ENCODE results near the gene LSM2. TPM values are rescaled to one million over a fixed set of nuclear protein-coding genes. Genes with fewer than 3 reads are reported as not detected.

The LSM2 gene
- polyA plus RNA-seq, 3 donors = 26.0 to 41.0 (median 40.0) TPM

DNA sequence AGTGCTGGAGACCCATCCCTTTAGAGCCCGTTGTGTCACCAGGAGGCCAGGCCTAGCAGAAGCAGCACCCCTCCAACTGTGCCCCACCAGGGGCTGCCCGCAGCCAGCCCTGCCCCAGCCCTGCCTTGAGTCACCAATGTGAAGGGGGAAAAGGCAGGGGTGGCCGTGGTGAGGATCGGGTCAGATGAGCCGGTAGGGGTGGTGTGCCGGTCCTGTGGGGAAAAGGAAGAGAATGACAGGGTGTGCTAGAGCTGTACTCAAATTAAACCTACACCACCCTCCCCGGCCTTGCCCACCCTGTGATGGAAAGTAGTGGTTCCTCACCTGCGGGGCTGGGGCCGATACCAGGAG lies 41.2 kb downstream of the LSM2 start:
- Histone ChIP-seq H3K27ac (ENCODE audit: low read depth in 1 of 2, low read length in 2 of 2) (no peak overlapping the region), H3K4me3 (replicated peaks in 1 of 3; ENCODE audit: low read depth in 2 of 3, low read length in 3 of 3) (no peak overlapping the region), H3K9me3 (replicated peaks in 1 of 2; ENCODE audit: control insufficient read depth in 1 of 2, insufficient read depth in 1 of 2, low read length in 2 of 2) (no peaks in the 10 kb centered on the region), H3K4me1 (ENCODE audit: control insufficient read depth in 1 of 2, insufficient read depth in 2 of 2, low read length in 2 of 2) (peaks cover 29 to 30% of the 10 kb centered on the region in 2 donors), H3K4me2 (replicated peaks; ENCODE audit: extremely low read depth, low read length, poor library complexity, severe bottlenecking) (no peak overlapping the region), H3K9ac (ENCODE audit: insufficient read depth, low read length, poor library complexity, severe bottlenecking) (no peak overlapping the region), H3K79me2 (ENCODE audit: insufficient read depth, low read length) (no peaks in the 10 kb centered on the region), H2AFZ (ENCODE audit: insufficient read depth, low read depth, low read length, poor library complexity, severe bottlenecking) (no peak overlapping the region), H3K27me3 (ENCODE audit: control insufficient read depth in 2 of 2, insufficient read depth in 2 of 2, low read length in 2 of 2) (no peaks in the 10 kb centered on the region), H3K36me3 (replicated peaks in 1 of 2; ENCODE audit: control insufficient read depth in 1 of 2, insufficient read depth in 2 of 2, low read length in 2 of 2) (peaks cover 7 to 24% of the 10 kb centered on the region in 2 donors), H4K20me1 (ENCODE audit: insufficient read depth, low read length) (no peaks in the 10 kb centered on the region)
- Mint-ChIP-seq H3K4me1 (peaks cover 29% of the 10 kb centered on the region), H3K4me3 (no peak overlapping the region), H3K27ac (peak overlapping the region in 1 of 7 donors; percentile 64), H3K27me3 (ENCODE audit: low read depth in 3 of 3) (peaks cover 0 to 11% (median 4%) of the 10 kb centered on the region in 3 donors), H3K9me3 (peaks cover 0 to 1% (median 0%) of the 10 kb centered on the region in 7 donors), H3K36me3 (peaks cover 19 to 32% of the 10 kb centered on the region in 2 donors)
- WGBS (ENCODE audit: insufficient coverage) = 90% methylated on average over 2 of the region's 9 CpGs
- intact Hi-C loops (cut with micrococcal nuclease) = loop anchor here in 1 of 2 donors (5.0 kb wide), 2 partner anchors 33 to 88 kb away; no protein-coding TSS in a partner anchor
- no peak for DNase-seq
- TF ChIP-seq, protein P1, sequence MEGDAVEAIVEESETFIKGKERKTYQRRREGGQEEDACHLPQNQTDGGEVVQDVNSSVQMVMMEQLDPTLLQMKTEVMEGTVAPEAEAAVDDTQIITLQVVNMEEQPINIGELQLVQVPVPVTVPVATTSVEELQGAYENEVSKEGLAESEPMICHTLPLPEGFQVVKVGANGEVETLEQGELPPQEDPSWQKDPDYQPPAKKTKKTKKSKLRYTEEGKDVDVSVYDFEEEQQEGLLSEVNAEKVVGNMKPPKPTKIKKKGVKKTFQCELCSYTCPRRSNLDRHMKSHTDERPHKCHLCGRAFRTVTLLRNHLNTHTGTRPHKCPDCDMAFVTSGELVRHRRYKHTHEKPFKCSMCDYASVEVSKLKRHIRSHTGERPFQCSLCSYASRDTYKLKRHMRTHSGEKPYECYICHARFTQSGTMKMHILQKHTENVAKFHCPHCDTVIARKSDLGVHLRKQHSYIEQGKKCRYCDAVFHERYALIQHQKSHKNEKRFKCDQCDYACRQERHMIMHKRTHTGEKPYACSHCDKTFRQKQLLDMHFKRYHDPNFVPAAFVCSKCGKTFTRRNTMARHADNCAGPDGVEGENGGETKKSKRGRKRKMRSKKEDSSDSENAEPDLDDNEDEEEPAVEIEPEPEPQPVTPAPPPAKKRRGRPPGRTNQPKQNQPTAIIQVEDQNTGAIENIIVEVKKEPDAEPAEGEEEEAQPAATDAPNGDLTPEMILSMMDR (IDR thresholded peaks at IDR 0.05) = no peak

DNA sequence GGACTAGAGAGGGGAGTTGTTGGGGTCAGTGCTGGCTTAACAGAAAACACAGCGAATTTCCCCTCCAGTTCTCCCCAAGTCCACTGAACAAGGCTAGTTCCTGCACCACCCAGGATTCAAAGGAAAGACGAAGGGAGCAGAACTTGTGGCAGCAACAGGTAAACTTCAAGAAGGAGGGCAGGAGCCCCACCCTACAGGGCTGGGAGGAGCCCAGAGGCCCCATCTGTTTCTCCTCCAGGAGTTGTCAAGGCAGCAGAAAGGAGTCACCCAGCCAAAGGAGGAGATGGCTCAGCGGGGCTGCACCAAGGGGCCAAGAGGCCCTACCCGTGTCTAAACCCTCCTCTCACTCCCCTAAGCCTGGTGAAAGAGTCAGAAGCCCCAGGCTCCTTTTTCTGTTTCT lies 42.6 kb downstream of the LSM2 start:
- Histone ChIP-seq H3K4me2 (replicated peaks; ENCODE audit: extremely low read depth, low read length, poor library complexity, severe bottlenecking) (no peak overlapping the region), H3K4me1 (ENCODE audit: control insufficient read depth in 1 of 2, insufficient read depth in 2 of 2, low read length in 2 of 2) (peaks cover 20% of the 10 kb centered on the region in 2 donors), H3K27me3 (ENCODE audit: control insufficient read depth in 2 of 2, insufficient read depth in 2 of 2, low read length in 2 of 2) (no peaks in the 10 kb centered on the region), H3K9me3 (replicated peaks in 1 of 2; ENCODE audit: control insufficient read depth in 1 of 2, insufficient read depth in 1 of 2, low read length in 2 of 2) (no peaks in the 10 kb centered on the region), H4K20me1 (ENCODE audit: insufficient read depth, low read length) (no peaks in the 10 kb centered on the region), H3K9ac (ENCODE audit: insufficient read depth, low read length, poor library complexity, severe bottlenecking) (no peak overlapping the region), H3K4me3 (replicated peaks in 1 of 3; ENCODE audit: low read depth in 2 of 3, low read length in 3 of 3) (no peak overlapping the region), H3K36me3 (replicated peaks in 1 of 2; ENCODE audit: control insufficient read depth in 1 of 2, insufficient read depth in 2 of 2, low read length in 2 of 2) (peaks cover 18 to 37% of the 10 kb centered on the region in 2 donors), H3K27ac (ENCODE audit: low read depth in 1 of 2, low read length in 2 of 2) (no peak overlapping the region), H2AFZ (ENCODE audit: insufficient read depth, low read depth, low read length, poor library complexity, severe bottlenecking) (no peak overlapping the region), H3K79me2 (ENCODE audit: insufficient read depth, low read length) (no peaks in the 10 kb centered on the region)
- Mint-ChIP-seq H3K36me3 (peaks cover 29 to 45% of the 10 kb centered on the region in 2 donors), H3K27me3 (ENCODE audit: low read depth in 3 of 3) (peaks cover 0 to 11% (median 1%) of the 10 kb centered on the region in 3 donors), H3K27ac (peak overlapping the region in 1 of 7 donors; percentile 50), H3K4me1 (peaks cover 21% of the 10 kb centered on the region), H3K9me3 (peaks cover 0 to 1% (median 0%) of the 10 kb centered on the region in 7 donors), H3K4me3 (no peak overlapping the region)
- intact Hi-C loops (cut with micrococcal nuclease) = no loop called here
- TF ChIP-seq, protein P1 (IDR thresholded peaks at IDR 0.05) = no peak
- 50% methylated on average over 1 of the region's 4 CpGs for WGBS (ENCODE audit: insufficient coverage)
- DNase-seq = no peak

Data from CD14-positive monocyte (primary cell).